Renal cortex interstitium (tissue), 11 donors: ENCODE results near the gene FIZ1. TPM values are rescaled to one million over a fixed set of nuclear protein-coding genes. Genes with fewer than 3 reads are reported as not detected.
A peak's percentile ranks its signal among the peaks of the same experiment; 100 is the strongest.

Experiments
- DNase-seq, 11 donors: peaks; one replicate each; pipeline ENCODE4 v3.0.0-alpha.2; 2013; ENCODE audit warnings: low read depth in 9 of 11, low spot score in 4 of 11; ENCODE audit errors: extremely low read depth in 1 of 11
- polyA plus RNA-seq, 3 donors: library from polyadenylated mRNA; unstranded; fragments of 120-200 nt; gene quantifications; one replicate each; pipeline ENCODE4 v1.2.1, GENCODE V29; 2013; ENCODE audit not compliant: insufficient read length in 3 of 3

Gene FIZ1
- polyA plus RNA-seq, 3 donors: 20.1 to 24.5 (median 23.9) TPM

GRCh38 chr19:55620410-55621204 is 21.3 kb upstream of the FIZ1 start:
- DNase-seq: no peak

DNA sequence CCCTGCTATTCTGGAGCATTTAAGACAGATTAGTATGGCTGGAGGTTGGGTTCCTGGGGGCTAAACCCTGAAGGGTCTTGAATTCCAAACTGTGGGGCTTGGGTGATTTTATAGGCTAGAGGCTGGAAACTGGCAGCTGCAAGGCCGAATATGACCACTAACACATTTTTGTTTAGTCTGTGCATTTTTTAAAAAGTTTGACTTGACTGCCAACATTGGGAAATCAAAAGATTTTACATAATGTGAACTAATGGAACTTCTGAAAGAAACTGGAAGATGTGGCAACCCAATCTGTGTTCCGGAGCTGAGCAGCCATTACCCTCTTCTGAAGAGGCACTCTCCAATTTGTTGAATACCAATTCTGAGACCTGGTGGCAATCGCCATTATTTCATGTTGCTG is 20.0 kb upstream of the FIZ1 start:
- no peak for DNase-seq

GRCh38 chr19:55618426-55618825 is 19.1 kb upstream of the FIZ1 start:
- DNase-seq: no peak

GRCh38 chr19:55617426-55617825 is 18.1 kb upstream of the FIZ1 start:
- DNase-seq: no peak

- DNase-seq: no peak
Measured at GRCh38 chr19:55616395-55616875, 17.1 kb upstream of the FIZ1 start.

DNA sequence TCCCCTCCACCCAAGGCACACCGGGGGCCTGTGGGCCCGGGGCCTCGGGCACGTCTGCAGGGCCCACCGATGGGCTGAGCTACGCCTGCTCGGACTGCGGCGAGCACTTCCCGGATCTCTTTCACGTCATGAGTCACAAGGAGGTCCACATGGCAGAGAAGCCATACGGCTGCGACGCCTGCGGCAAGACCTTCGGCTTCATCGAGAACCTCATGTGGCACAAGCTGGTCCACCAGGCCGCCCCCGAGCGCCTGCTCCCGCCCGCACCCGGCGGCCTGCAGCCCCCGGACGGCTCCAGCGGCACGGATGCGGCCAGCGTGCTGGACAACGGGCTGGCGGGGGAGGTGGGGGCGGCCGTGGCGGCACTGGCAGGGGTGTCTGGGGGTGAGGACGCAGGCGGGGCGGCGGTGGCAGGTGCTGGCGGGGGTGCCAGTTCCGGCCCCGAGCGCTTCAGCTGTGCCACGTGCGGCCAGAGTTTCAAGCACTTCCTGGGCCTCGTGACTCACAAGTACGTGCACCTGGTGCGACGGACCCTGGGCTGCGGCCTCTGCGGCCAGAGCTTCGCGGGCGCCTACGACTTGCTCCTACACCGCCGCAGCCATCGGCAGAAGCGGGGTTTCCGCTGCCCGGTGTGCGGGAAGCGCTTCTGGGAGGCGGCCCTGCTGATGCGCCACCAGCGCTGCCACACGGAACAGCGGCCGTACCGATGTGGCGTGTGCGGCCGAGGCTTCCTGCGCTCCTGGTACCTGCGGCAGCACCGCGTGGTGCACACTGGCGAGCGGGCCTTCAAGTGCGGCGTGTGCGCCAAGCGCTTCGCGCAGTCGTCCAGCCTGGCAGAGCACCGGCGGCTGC is 16.5 kb upstream of the FIZ1 start:
- DNase-seq: no peak

GRCh38 chr19:55614711-55615542 is 15.6 kb upstream of the FIZ1 start:
- no peak for DNase-seq

DNA sequence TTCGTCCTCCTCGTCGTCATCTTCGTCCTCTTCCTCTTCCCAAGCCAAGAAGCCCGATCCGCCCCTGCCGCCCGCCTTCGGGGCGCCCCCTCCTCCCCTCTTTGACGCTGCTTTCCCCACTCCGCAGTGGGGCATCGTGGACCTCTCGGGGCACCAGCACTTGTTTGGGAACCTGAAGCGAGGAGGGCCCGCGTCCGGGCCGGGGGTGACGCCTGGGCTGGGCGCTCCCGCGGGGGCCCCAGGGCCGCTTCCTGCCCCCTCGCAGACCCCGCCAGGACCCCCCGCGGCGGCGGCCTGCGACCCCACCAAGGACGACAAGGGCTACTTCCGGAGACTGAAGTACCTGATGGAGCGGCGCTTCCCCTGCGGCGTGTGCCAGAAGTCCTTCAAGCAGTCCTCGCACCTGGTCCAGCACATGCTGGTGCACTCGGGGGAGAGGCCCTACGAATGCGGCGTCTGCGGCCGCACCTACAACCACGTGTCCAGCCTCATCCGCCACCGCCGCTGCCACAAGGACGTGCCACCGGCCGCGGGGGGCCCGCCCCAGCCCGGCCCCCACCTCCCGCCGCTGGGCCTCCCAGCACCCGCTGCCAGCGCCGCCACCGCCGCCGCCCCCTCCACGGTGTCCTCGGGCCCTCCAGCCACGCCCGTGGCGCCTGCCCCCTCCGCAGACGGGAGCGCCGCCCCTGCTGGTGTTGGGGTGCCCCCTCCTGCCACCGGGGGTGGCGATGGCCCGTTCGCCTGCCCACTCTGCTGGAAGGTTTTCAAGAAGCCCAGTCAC is 14.8 kb upstream of the FIZ1 start:
- DNase-seq: no peak

GRCh38 chr19:55613396-55613795 is 14.1 kb upstream of the FIZ1 start:
- DNase-seq: no peak

DNA sequence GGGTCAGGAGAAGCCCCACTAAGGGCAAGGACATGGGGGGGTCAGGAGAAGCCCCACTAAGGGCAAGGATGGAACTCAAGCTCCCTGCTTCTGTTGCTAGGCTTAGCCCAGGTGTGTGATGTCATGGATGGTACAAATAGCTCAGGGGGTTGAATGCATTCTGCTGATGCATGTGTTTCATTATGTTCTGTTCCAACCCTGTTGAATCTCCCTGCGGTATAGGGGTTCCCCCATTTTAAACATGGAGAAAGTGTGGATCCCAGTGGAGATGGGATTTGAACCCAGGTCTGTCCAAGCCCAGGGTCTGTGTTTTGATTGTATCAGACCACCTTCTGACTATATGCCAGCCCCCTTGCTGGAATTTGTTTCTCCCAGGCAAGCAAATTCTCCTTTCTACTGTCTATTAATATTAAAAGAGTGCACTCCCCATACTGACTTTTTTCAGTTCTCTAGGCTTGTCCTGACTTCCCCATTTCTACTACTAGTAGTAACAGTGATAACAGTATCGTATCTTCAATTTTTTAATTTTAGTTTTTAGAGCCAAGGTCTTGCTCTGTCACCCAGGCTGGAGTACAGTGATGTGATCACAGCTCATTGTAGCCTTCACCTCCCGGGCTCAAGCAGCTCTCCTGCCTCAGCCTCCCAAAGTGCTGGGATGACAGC is 12.8 kb upstream of the FIZ1 start:
- DNase-seq: no peak

DNA sequence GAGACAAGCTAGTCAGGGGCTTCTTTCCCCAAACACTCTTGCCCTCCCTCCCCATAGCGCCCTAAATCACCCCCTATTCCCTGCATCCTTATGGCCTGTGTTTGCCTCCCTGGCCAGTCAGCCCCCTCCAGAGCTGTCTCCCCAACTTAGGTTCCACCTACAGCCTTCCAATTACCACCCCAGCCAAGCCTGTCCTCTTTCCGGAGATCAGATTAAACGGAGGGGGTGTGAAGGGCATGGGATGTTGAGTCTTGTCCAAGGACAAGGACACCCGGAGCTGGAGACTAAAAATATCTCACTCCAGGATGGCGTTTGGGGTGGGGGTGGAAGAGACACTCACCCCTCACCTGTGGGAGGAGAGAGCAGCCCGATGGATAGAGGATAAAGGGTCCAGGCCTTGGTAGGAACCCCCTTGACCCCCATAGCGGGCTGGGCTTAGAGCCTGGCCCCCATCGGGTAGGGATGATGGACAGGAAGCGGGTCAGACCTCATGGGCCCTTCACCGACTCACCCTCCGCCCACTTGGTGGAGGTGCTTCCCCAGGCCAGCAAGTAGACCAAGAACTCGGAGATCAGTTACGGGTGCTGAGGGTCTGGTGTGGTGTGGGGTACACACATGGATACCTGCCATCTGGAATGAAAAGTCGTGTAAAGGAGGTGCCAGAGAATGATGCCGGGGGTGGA is 12.1 kb upstream of the FIZ1 start:
- DNase-seq: no peak

DNA sequence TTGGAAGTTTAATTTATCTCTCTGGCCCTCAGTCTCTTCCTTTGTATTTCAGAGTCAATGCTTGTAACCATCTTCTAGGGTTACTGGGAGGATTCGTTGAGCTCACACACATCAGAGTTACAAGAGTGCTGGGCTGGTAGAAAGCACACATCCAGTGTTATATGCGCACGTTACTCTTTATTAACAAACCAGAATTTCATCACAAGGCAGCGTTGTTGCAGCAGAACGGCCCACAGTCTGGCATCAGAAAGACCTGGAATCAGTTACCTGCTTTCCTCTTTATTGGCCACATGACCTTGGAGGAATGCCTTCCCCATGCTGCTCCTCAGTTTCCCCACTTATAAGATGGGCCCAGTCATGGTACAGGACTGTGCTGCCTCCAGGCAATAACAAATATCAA is 10.0 kb upstream of the FIZ1 start:
- DNase-seq: no peak

GRCh38 chr19:55606817-55607216 is 7.5 kb upstream of the FIZ1 start:
- DNase-seq: no peak

DNA sequence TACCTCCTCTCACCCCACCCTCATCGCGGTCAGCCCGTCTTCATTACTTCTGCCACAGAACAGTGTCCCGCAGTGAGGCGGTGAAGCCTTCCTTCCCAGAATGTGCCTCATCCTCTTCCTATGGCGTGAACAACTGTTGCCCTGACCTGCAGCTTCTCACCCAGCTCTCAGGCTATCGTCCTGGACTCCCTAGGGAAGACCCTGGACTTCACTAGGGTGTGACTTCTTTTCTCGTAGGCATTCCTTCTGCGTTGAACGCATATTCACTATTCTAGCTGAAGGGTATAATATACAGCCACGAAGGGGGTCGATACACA is 7.1 kb upstream of the FIZ1 start:
- DNase-seq: no peak

- peak in 9 of 11 donors; percentile 64 to 84 (median 77) for DNase-seq
Measured at GRCh38 chr19:55605637-55606470, 6.5 kb upstream of the FIZ1 start, which contains the start of gene ZNF865. Gene ZNF865 (plus strand): TSS chr19:55605647. CDS start chr19:55613619, 7,972 bp downstream.

GRCh38 chr19:55605207-55605636 is 5.9 kb upstream of the FIZ1 start:
- peak; percentile 89 to 97 (median 95) for DNase-seq
